Measurements from ENCODE around the gene EXOC3L1. TPM values are rescaled to one million over a fixed set of nuclear protein-coding genes. Genes with fewer than 3 reads are reported as not detected.

Gene EXOC3L1
- total RNA-seq, 2 donors from 2014 or later = 0.97 to 1.8 TPM

- Histone ChIP-seq H3K9ac (ENCODE audit: extremely low read depth, low read length, poor library complexity, severe bottlenecking) (no peak overlapping the region), H3K27me3 (ENCODE audit: control insufficient read depth, insufficient read depth, low read length, poor library complexity, severe bottlenecking) (peaks cover 97% of the 10 kb centered on the region), H3K4me1 (ENCODE audit: control insufficient read depth, insufficient read depth, low read length) (no peaks in the 10 kb centered on the region), H3K9me3 (ENCODE audit: control insufficient read depth, low read length) (no peaks in the 10 kb centered on the region), H3K27ac (ENCODE audit: low read depth, low read length) (no peak overlapping the region), H3K4me3 (ENCODE audit: low read length) (no peak overlapping the region), H3K36me3 (ENCODE audit: control insufficient read depth, insufficient read depth, low read length) (no peaks in the 10 kb centered on the region)
- TF ChIP-seq, protein P1, sequence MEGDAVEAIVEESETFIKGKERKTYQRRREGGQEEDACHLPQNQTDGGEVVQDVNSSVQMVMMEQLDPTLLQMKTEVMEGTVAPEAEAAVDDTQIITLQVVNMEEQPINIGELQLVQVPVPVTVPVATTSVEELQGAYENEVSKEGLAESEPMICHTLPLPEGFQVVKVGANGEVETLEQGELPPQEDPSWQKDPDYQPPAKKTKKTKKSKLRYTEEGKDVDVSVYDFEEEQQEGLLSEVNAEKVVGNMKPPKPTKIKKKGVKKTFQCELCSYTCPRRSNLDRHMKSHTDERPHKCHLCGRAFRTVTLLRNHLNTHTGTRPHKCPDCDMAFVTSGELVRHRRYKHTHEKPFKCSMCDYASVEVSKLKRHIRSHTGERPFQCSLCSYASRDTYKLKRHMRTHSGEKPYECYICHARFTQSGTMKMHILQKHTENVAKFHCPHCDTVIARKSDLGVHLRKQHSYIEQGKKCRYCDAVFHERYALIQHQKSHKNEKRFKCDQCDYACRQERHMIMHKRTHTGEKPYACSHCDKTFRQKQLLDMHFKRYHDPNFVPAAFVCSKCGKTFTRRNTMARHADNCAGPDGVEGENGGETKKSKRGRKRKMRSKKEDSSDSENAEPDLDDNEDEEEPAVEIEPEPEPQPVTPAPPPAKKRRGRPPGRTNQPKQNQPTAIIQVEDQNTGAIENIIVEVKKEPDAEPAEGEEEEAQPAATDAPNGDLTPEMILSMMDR (conservative IDR thresholded peaks at IDR 0.05) = no peak
- Mint-ChIP-seq H3K27me3 (ENCODE audit: insufficient read depth) (peaks cover 95% of the 10 kb centered on the region), H3K36me3 (ENCODE audit: low read depth) (no peaks in the 10 kb centered on the region), H3K27ac (no peak overlapping the region), H3K4me1 (peaks cover 4% of the 10 kb centered on the region), H3K4me3 (no peak overlapping the region), H3K9me3 (peaks cover 2% of the 10 kb centered on the region)
- peak; percentile 76 for DNase-seq
- 7 to 9% methylated on average over 22 to 84 of the region's 85 CpGs for WGBS, 2 experiments (ENCODE audit: insufficient coverage in 1 of 2, insufficient read length in 1 of 2)
These were observed 24.5 kb downstream of the EXOC3L1 start for GRCh38 chr16:67165121-67166078.

DNA sequence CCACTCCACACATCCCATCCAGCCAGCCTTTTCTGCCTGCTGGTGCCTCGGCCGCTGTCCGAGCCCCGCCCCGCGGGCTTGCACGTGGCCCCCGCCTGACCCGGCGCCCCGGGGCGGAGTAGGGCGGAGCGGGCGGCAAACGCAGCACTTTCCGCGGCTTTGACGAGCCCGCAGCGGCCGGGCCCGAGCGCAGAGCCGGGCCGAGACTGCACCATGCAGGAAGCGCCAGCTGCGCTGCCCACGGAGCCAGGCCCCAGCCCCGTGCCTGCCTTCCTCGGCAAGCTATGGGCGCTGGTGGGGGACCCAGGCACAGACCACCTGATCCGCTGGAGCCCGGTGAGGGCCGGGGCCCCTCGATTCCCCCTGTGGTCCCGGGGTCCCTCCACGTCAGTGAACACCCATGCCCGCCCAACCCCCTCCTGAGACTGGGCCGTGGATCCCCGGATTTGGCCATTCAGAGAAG is 25.3 kb downstream of the EXOC3L1 start, which contains the start of gene HSF4:
Gene HSF4 (plus strand): TSS at position 147 of the 463 bp plus-strand sequence. CDS start 67 bp downstream, at position 214.
- H3K27ac ChIP-seq (ENCODE audit: low read depth, low read length) = no peak within 1 kb of the TSS
- Mint-ChIP-seq H3K4me3 (peak within 1 kb of the TSS; percentile 21), H3K9me3 (peaks cover 2% of the 10 kb centered on the region), H3K36me3 (ENCODE audit: low read depth) (no peaks in the 10 kb centered on the region), H3K4me1 (no peaks in the 10 kb centered on the region), H3K27me3 (ENCODE audit: insufficient read depth) (peaks cover 98% of the 10 kb centered on the region), H3K27ac (no peak within 1 kb of the TSS)
- H3K27me3 ChIP-seq (ENCODE audit: control insufficient read depth, insufficient read depth, low read length, poor library complexity, severe bottlenecking) = peaks cover 100% of the 10 kb centered on the region
- TF ChIP-seq, protein P1 (conservative IDR thresholded peaks at IDR 0.05) = no peak
- peak; percentile 69 for DNase-seq
- WGBS, 2 experiments (ENCODE audit: insufficient coverage in 1 of 2, insufficient read length in 1 of 2) = 5 to 10% methylated on average over 12 to 41 of the region's 41 CpGs
- H3K9me3 ChIP-seq (ENCODE audit: control insufficient read depth, low read length) = no peaks in the 10 kb centered on the region
- H3K4me3 ChIP-seq (ENCODE audit: low read length) = peak within 1 kb of the TSS; percentile 66
- H3K4me1 ChIP-seq (ENCODE audit: control insufficient read depth, insufficient read depth, low read length) = no peaks in the 10 kb centered on the region
- H3K36me3 ChIP-seq (ENCODE audit: control insufficient read depth, insufficient read depth, low read length) = no peaks in the 10 kb centered on the region
- no peak within 1 kb of the TSS for H3K9ac ChIP-seq (ENCODE audit: extremely low read depth, low read length, poor library complexity, severe bottlenecking)

GRCh38 chr16:67163999-67164558 is 25.9 kb downstream of the EXOC3L1 start:
- H3K36me3 Mint-ChIP-seq (ENCODE audit: low read depth) = no peaks in the 10 kb centered on the region
- Histone ChIP-seq H3K4me3 (ENCODE audit: low read length) (peak overlapping the region; percentile 66), H3K9me3 (ENCODE audit: control insufficient read depth, low read length) (no peaks in the 10 kb centered on the region), H3K9ac (ENCODE audit: extremely low read depth, low read length, poor library complexity, severe bottlenecking) (no peak overlapping the region), H3K27ac (ENCODE audit: low read depth, low read length) (no peak overlapping the region), H3K27me3 (ENCODE audit: control insufficient read depth, insufficient read depth, low read length, poor library complexity, severe bottlenecking) (peaks cover 100% of the 10 kb centered on the region), H3K36me3 (ENCODE audit: control insufficient read depth, insufficient read depth, low read length) (no peaks in the 10 kb centered on the region), H3K4me1 (ENCODE audit: control insufficient read depth, insufficient read depth, low read length) (no peaks in the 10 kb centered on the region)
- TF ChIP-seq, protein P1 (conservative IDR thresholded peaks at IDR 0.05) = no peak
- 0 to 4% methylated on average over 4 to 32 of the region's 34 CpGs for WGBS, 2 experiments (ENCODE audit: insufficient coverage in 1 of 2, insufficient read length in 1 of 2)
- H3K27ac Mint-ChIP-seq = no peak overlapping the region
- H3K9me3 Mint-ChIP-seq = peaks cover 2% of the 10 kb centered on the region
- no peaks in the 10 kb centered on the region for H3K4me1 Mint-ChIP-seq
- DNase-seq = peak; percentile 66
- peaks cover 97% of the 10 kb centered on the region for H3K27me3 Mint-ChIP-seq (ENCODE audit: insufficient read depth)
- peak overlapping the region; percentile 21 for H3K4me3 Mint-ChIP-seq
